SW 1271 (cell line): Measurements from ENCODE around the gene IKZF1.
"Not testable (repeated sequence)": the region's sequence is repeated elsewhere in the genome, so short reads cannot be mapped to it uniquely, and the experiment has no call there.

Experiments
- DNase-seq, 2 experiments: peaks; one replicate each; lab custom pipeline; 2025; lab: John Stamatoyannopoulos, UW

IKZF1 gene

GRCh38 chr7:50334341-50334994 is 30.0 kb downstream of the IKZF1 start:
- no peak for DNase-seq

DNA sequence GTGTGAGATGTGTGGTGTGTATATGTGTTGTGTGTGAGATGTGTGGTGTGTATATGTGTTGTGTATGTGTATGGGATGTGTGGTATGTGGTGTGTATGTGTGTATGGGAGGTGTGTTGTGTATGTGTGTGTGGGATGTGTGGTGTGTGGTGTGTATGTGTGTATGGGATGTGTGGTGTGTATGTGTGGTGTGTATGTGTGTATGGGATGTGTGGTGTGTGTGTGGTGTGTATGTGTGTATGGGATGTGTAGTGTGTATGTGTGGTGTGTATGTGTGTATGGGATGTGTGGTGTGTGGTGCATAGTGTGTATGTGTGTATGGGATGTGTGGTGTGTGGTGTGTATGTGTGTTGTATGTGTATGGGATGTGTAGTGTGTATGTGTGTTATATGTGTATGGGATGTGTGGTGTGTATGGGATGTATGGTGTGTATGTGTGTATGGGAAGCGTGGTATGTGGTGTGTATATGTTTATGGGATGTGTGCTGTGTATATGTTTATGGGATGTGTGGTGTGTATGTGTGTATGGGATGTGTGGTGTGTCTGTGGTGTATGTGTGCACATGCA is 30.8 kb downstream of the IKZF1 start:
- DNase-seq, result no peak

- no peak for DNase-seq
Measured at GRCh38 chr7:50335795-50336754, 31.6 kb downstream of the IKZF1 start.

DNA sequence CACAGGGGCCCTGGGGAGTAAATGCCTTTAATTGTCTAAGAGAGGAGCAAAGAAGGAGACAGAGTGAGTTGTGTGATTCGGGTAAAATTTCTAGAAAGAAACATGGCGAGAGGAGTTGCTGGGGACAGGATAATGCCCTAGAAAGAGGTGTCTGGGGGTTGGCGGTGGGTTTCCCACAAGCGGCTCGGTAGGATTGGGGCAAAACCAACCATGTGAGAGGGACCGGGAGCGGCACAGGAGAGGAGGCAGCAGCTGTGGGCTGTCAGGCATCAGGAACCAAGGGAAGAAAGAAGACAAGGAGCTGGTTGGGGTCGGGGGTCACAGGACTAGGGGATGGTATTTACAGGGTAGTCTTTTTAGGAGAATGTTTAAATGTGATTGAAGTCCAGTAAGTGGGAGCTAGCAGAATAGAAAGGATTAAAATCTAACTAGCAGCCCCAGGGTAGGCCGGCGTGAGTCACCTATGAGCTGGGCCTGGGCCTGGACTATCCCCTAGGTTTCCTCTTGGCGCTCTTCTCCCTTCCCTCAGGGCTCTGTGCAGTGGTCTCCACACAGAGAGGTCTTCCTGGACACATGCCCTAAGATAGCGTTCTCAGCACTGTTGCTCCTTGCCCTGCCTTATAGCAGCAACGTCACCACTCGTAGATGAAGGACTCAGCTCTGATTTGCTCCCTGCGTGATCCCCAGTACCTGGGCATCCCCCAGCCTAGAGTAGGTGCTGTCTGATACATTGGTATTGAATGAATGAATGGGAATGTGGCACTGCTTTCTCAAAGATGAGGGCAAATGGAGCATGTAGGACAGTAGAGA is 32.6 kb downstream of the IKZF1 start:
- DNase-seq, result no peak

GRCh38 chr7:50339472-50339871 is 35.0 kb downstream of the IKZF1 start:
- DNase-seq, result not testable (repeated sequence)

DNA sequence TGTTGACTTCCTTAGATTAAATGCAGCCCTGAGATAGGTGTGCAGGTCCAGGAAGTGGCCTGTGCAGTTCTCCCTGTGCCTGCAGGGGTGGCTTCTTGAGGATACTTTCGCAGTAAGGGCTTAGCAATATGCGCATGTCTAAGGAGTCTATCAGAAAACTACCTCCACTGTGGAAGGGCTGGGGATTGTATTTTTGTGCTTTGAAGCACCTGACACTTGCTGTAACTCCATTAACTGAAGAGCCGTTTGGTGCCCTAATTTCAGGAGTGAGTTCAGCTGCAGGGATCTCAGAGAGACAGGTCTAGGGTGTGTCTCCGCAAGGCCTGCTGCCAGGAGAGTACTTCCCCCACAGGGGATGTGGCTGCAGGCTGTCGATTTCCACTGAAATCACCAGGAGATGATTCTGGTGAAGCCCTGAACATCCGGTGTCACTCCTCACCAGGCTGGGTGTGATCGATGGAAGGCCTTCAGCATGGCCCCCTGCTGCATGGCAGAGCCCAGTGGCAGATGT is 35.5 kb downstream of the IKZF1 start:
- DNase-seq, result no peak

GRCh38 chr7:50341724-50342123 is 37.2 kb downstream of the IKZF1 start:
- DNase-seq, result no peak

DNA sequence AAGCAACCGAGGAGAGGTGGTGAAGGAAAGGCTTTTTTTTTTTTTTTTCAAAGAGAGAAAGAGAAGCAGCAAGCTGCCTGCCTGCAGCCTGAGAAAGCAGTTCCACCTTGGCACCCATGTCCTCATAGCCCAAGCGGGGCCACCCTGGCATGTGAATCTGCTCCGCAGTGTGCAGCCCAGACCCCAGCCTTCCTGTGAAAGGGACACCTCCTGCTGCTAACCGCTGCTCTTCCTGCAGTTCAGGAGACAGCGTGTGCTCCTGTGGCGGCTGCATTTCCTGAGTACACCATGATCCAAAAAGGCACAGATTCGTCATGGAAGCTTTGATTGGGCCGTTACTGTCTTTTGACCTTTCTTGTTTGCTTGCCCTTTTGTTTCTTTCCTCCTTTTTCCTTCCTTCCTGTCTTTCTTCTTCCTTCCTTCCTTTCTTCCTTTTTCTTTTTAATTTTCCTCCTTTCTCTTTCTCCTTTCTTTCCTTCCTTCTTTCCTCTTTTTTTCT is 38.1 kb downstream of the IKZF1 start:
- DNase-seq, result no peak

DNA sequence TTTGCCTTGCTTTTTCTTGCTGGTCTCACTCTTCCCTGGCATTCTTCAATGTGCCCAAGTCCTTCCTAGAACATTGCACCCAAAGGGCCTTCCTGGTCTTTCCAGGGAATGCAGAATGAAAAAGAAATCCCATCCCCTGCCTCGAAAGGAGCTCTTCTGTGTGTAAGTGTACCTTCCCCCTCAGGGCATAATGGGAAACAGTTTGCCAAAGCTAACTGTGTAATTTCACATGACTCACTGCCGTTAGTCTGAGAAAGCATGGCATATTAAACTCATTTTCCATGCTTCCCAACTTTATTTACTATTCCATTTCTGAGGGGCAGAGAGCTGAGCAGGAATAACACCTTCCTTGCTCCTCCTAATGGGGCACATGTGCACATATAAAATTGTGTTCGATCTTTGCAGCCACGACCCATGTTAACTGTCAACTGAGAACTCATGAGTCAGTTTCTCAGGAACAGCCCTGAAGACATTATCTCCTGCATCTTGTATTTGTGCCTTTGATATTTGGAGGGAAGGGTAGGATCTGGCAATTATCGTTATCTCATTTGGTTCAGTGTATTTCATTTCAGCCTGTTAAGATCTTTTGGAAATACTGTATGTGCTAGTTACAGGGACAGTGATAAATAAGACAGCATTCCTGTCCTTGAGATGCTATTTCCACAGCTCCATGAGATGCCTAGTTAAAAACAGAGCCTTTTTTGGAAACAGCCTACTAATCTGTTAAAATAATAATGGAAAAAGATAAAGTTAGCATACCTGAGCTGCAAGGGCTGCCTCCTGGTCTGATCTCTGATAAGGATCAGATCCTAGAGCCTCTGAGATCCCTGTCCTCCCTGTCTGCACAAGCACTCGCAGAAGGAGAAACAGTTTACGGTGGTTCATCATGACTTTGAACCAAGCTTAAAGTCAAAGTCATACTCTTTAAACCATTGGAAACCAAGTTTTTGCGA is 42.3 kb downstream of the IKZF1 start:
- no peak for DNase-seq

- no peak for DNase-seq
Measured at GRCh38 chr7:50347693-50348092, 43.2 kb downstream of the IKZF1 start.

GRCh38 chr7:50348469-50349162 is 44.1 kb downstream of the IKZF1 start:
- no peak for DNase-seq

DNA sequence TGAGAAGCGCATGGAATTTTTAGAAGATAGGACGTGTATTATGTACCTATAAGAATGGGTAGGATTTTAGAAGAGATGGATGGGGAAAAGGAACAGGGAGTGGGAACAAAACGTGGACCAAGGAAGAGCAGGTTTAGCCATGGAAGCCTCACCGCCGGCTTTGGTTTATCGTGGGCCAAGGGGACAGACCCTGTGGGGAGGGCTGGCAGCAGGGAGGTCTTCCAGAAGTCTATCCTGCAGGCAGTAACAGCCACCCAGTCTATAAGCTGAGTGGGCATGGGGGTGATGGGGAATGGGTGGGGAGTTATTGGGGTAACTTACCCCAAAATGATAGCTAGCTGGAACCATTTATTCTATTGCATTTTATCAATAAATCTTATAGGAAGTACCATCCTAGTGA is 44.9 kb downstream of the IKZF1 start:
- no peak for DNase-seq

DNA sequence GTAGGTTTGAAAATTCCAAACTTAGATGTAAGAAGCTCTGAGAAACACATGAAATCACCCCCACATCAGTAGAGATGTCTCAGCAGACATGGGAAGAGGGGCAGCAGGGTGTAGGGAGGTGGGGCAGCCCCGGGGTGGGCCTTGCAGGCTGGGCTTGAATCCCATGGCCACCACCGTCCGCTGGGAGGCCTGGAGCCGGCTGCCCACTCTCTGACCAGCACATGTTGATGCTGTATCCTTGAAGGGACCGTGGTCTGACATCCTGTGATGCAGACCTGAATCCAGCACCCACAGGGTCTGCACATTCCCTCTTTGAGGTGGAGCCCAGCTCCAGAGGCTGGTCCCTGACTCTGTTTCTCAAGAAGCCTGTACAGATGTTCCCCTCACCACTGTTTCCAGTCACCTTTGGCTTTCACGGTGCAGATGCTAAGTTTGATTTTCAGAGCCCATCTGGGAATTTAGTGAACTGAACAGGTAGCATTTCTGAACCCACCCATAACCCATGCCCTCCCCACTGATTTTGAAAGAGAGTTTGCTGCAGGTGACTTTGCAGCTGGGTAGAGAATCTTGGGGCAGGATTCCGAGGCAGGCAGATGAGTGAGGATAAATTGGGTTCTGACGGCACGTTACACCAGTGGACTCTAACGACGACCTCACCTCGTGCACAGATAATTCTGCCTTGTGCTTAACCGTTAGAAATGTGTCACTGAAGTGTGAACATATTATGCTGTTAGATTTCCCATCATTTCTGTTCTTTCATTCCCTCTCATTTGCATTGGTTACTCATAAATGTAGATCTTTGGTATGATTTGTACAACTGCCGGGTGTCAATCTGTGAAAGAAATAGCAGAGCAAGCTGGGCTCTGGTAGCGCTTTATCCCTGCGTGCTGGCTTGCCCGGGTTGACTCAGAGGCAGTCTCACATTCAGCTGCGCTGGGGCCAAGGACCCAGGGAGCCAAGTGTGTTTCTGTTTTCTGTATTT is 45.7 kb downstream of the IKZF1 start:
- DNase-seq, result no peak

DNA sequence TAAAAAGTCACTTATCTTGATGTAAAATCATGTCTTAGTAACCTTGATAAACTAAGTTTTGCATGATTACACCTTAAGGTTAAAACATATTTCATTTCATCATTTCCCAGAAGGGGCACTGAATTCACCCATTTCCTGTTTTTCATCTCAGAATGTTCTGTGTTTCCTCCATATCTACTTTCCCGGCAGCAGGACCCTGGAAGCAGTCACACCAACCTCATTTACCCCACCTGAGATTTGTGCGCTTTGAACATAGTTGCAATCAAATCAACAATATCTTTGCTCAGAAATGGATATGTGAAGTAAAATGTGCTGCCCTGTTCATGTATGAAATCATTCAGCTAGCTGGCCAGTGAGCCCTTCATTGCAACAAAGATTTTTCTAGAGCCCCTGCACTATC is 46.8 kb downstream of the IKZF1 start:
- DNase-seq, result no peak

DNA sequence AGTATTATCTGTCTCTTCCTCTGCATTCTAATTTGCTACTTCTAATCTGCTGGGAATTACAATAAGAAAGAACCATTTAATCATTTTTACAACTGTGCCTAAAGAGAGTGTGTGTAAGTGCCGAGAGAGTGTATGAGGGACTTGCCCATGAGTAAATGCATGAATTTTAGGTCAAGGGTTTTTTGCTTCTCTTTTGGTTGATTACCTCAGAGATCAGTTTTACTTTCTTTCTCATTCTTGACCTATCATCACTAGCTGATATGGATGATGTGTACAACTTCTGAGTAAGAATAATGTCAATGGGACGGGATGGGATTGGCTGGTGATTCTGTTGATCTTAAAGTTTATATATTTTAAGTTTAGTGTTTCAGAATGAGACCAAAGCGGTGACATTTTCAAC is 47.8 kb downstream of the IKZF1 start:
- no peak for DNase-seq

- DNase-seq, result no peak
Measured at GRCh38 chr7:50352751-50353150, 48.2 kb downstream of the IKZF1 start.

GRCh38 chr7:50353201-50353600 is 48.7 kb downstream of the IKZF1 start:
- DNase-seq, result no peak

DNA sequence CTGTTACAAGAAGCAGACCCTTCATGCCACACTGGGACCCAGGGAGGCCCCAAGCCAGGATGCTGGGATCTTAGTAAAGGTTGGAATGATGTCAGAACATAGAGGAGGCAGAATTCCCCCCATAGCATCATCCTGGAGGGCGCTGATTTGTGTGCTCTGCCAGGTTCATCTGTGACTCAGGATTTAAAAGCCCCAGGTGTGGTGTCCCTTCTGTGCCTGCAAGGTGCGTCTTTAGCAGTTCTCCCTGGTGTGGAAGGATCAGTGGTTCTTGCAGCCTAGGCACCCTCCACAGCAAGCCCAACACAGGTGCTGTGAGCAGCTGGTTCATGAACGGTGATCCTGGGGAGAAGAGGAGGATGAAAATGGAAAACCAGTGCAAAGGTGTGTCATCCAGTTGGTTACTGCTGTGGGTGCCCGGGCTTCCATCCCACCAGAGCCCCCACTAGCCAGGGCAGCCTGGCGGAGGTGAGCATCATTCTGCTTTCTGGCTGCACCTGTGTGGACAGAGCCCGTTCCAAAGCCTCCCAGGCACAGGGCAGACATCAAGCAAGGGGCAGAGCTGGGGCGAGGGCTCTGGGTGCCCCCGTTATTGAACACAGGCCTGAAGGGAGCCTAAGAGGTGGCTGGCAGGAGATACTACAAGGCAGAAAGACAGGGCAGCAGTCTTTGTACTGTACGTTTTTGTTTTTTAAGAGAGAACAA is 49.5 kb downstream of the IKZF1 start:
- DNase-seq, result no peak
